Measurements from ENCODE around the gene FGFRL1.

DNA sequence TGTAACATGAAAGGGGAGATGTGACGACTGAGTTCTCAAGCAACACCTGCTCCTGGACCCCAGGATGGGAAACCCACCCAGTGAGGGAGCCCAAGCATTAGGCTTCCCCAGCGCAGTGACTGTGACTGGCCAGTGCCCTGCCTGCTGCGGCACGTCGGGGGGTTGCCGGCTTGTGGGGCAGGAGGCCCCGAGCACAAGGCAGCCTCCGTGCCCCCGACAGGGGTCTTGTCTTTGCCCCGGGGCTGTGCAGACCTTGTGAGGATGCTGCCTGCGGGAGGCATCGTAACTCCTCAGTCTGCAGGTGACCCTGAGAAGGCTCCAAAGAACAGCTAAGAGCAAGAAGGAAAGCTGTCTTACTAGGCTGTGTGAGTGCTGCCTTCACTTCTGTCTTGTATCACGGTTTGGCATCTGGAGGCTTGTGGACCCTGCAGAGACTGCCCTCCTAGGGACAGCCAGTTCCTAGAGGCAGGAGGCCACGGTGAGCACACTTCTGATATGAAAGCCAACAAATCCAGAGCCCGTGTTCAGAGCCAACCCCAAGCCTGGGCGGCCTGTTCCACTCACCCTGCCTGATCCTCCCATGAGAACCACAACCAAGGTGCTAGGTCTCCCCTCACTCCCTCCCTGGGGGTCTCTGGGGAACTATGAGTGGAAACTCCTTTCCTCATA is 47.7 kb downstream of the FGFRL1 start:
- no peak for TF ChIP-seq POLR2A (IDR thresholded peaks at IDR 0.05)
- TF ChIP-seq, protein P1, sequence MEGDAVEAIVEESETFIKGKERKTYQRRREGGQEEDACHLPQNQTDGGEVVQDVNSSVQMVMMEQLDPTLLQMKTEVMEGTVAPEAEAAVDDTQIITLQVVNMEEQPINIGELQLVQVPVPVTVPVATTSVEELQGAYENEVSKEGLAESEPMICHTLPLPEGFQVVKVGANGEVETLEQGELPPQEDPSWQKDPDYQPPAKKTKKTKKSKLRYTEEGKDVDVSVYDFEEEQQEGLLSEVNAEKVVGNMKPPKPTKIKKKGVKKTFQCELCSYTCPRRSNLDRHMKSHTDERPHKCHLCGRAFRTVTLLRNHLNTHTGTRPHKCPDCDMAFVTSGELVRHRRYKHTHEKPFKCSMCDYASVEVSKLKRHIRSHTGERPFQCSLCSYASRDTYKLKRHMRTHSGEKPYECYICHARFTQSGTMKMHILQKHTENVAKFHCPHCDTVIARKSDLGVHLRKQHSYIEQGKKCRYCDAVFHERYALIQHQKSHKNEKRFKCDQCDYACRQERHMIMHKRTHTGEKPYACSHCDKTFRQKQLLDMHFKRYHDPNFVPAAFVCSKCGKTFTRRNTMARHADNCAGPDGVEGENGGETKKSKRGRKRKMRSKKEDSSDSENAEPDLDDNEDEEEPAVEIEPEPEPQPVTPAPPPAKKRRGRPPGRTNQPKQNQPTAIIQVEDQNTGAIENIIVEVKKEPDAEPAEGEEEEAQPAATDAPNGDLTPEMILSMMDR (IDR thresholded peaks at IDR 0.05): no peak
- no peak for TF ChIP-seq POLR2AphosphoS5 (IDR thresholded peaks at IDR 0.05)
